HG02763 (cell line): ENCODE measurements around the gene GRAPL.
"Not testable (repeated sequence)": the region's sequence is repeated elsewhere in the genome, so short reads cannot be mapped to it uniquely, and the experiment has no call there.

ENCODE experiments used
- ATAC-seq: cut with Tn5 transposase; IDR thresholded peaks from one replicate; pipeline ENCODE4 v1.9.1; 2021; ENCODE audit warnings: mild to moderate bottlenecking, moderate library complexity; ENCODE audit not compliant: unreplicated experiment

Gene GRAPL

GRCh38 chr17:19187883-19188869 lies 60.8 kb downstream of the GRAPL start:
- not testable (repeated sequence) for ATAC-seq

- ATAC-seq, result not testable (repeated sequence)
These were observed 61.7 kb downstream of the GRAPL start for GRCh38 chr17:19188870-19189708.

GRCh38 chr17:19189781-19190405 lies 62.5 kb downstream of the GRAPL start:
- not testable (repeated sequence) for ATAC-seq

- ATAC-seq, result peak; percentile 73
These were observed 69.2 kb downstream of the GRAPL start for GRCh38 chr17:19196382-19197204.

GRCh38 chr17:19202448-19202847 lies 75.1 kb downstream of the GRAPL start:
- ATAC-seq, result not testable (repeated sequence)

GRCh38 chr17:19203429-19203828 lies 76.0 kb downstream of the GRAPL start:
- ATAC-seq, result not testable (repeated sequence)
